Measurements from ENCODE around the gene IL1RAPL2. TPM values are rescaled to one million over a fixed set of nuclear protein-coding genes. Genes with fewer than 3 reads are reported as not detected.
"Not testable (repeated sequence)": the region's sequence is repeated elsewhere in the genome, so short reads cannot be mapped to it uniquely, and the experiment has no call there.

The IL1RAPL2 gene
- total RNA-seq, 1 experiment from 2014 or later = not detected

DNA sequence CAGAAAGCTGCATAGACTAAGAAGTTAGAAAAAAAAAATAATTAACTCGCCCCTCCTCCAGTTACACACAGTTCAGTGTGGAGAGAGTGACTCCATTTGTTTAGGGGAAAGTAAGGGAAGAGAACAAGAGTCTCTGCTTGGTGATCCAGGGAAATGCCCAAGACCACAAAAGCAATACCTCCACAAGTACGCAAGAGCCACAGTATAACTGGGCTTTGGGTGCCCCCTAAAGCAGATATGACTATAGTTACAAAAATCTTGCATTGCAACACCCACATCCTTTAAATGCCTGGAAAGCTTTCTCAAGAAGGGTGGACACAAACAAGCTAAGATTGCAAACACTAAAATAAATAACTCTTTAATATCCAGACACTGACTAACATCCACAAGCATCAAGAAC, 1092.1 kb downstream of the IL1RAPL2 start:
- intact Hi-C loops (cut with micrococcal nuclease; ENCODE audit: unreplicated experiment) (no loop called here), in situ Hi-C loops (cut with HindIII; ENCODE audit: low pct_unique_long_range_greater_than_20kb, low sequenced_read_pairs) (no loop called here)
- POLR2A ChIA-PET = no interaction called here
- no TSS peak for BruUV-seq (replicated peaks)
- no peak for ATAC-seq
- no peaks in the 10 kb centered on the region for H3K4me1 ChIP-seq (ENCODE audit: control insufficient read depth, insufficient read depth, low read length)
- DNase-seq (ENCODE audit: low read depth, low spot score) = no peak
- H3K9me3 ChIP-seq (ENCODE audit: control insufficient read depth, insufficient read depth, low read depth, low read length) = no peaks in the 10 kb centered on the region
- CTCF ChIA-PET = no interaction called here
- H3K27ac ChIP-seq (ENCODE audit: low read length) = no peak overlapping the region
- H3K36me3 ChIP-seq (ENCODE audit: control insufficient read depth, insufficient read depth, low read length) = no peaks in the 10 kb centered on the region
- no peak overlapping the region for H3K4me3 ChIP-seq (ENCODE audit: low read depth in 2 of 2, low read length in 2 of 2)
- TF ChIP-seq TCF7L2 (IDR thresholded peaks at IDR 0.05; ENCODE audit: low read depth, low read length) (no peak), POLR2AphosphoS5 (IDR thresholded peaks at IDR 0.05; ENCODE audit: low read depth, low read length) (no peak), SIN3A (IDR thresholded peaks at IDR 0.05; ENCODE audit: borderline replicate concordance, insufficient read depth, low read depth, low read length) (no peak)
- TF ChIP-seq, protein P1, sequence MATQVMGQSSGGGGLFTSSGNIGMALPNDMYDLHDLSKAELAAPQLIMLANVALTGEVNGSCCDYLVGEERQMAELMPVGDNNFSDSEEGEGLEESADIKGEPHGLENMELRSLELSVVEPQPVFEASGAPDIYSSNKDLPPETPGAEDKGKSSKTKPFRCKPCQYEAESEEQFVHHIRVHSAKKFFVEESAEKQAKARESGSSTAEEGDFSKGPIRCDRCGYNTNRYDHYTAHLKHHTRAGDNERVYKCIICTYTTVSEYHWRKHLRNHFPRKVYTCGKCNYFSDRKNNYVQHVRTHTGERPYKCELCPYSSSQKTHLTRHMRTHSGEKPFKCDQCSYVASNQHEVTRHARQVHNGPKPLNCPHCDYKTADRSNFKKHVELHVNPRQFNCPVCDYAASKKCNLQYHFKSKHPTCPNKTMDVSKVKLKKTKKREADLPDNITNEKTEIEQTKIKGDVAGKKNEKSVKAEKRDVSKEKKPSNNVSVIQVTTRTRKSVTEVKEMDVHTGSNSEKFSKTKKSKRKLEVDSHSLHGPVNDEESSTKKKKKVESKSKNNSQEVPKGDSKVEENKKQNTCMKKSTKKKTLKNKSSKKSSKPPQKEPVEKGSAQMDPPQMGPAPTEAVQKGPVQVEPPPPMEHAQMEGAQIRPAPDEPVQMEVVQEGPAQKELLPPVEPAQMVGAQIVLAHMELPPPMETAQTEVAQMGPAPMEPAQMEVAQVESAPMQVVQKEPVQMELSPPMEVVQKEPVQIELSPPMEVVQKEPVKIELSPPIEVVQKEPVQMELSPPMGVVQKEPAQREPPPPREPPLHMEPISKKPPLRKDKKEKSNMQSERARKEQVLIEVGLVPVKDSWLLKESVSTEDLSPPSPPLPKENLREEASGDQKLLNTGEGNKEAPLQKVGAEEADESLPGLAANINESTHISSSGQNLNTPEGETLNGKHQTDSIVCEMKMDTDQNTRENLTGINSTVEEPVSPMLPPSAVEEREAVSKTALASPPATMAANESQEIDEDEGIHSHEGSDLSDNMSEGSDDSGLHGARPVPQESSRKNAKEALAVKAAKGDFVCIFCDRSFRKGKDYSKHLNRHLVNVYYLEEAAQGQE (IDR thresholded peaks at IDR 0.05; ENCODE audit: insufficient read depth in 1 of 2, low read depth in 2 of 2, low read length in 1 of 2) = no peak
- TF ChIP-seq, protein P2, sequence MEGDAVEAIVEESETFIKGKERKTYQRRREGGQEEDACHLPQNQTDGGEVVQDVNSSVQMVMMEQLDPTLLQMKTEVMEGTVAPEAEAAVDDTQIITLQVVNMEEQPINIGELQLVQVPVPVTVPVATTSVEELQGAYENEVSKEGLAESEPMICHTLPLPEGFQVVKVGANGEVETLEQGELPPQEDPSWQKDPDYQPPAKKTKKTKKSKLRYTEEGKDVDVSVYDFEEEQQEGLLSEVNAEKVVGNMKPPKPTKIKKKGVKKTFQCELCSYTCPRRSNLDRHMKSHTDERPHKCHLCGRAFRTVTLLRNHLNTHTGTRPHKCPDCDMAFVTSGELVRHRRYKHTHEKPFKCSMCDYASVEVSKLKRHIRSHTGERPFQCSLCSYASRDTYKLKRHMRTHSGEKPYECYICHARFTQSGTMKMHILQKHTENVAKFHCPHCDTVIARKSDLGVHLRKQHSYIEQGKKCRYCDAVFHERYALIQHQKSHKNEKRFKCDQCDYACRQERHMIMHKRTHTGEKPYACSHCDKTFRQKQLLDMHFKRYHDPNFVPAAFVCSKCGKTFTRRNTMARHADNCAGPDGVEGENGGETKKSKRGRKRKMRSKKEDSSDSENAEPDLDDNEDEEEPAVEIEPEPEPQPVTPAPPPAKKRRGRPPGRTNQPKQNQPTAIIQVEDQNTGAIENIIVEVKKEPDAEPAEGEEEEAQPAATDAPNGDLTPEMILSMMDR (IDR thresholded peaks at IDR 0.05) = no peak
- no peaks in the 10 kb centered on the region for H3K27me3 ChIP-seq (ENCODE audit: control insufficient read depth, insufficient read depth, low read length)

DNA sequence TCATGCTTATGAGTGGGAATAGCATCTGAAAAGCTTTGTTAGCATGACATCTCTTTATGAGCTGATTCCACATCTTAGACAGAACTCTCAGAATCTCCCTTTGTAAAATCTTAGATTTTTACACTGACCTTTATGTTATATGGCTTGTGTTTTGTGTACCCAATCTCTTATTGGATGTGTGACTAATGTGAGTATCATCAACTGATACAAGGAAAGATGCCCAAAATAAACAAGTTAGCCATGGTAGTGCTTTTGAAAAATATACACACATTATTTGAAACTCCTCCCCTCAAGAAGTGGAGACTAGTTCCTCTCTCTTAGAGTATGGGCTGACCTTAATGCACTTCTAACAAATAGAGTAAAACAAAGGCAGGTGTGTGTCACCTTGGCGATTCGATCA, 1096.2 kb downstream of the IL1RAPL2 start:
- ChIA-PET CTCF (no interaction called here), POLR2A (no interaction called here)
- no peaks in the 10 kb centered on the region for H3K27me3 ChIP-seq (ENCODE audit: control insufficient read depth, insufficient read depth, low read length)
- in situ Hi-C loops (cut with HindIII; ENCODE audit: low pct_unique_long_range_greater_than_20kb, low sequenced_read_pairs) (no loop called here), intact Hi-C loops (cut with micrococcal nuclease; ENCODE audit: unreplicated experiment) (no loop called here)
- no peak for ATAC-seq
- no peaks in the 10 kb centered on the region for H3K36me3 ChIP-seq (ENCODE audit: control insufficient read depth, insufficient read depth, low read length)
- H3K9me3 ChIP-seq (ENCODE audit: control insufficient read depth, insufficient read depth, low read depth, low read length) = no peaks in the 10 kb centered on the region
- H3K4me1 ChIP-seq (ENCODE audit: control insufficient read depth, insufficient read depth, low read length) = no peaks in the 10 kb centered on the region
- BruUV-seq (replicated peaks) = no TSS peak
- H3K4me3 ChIP-seq (ENCODE audit: low read depth in 2 of 2, low read length in 2 of 2) = no peak overlapping the region
- no peak overlapping the region for H3K27ac ChIP-seq (ENCODE audit: low read length)
- no peak for DNase-seq (ENCODE audit: low read depth, low spot score)
- no peak for TF ChIP-seq POLR2AphosphoS5 (IDR thresholded peaks at IDR 0.05; ENCODE audit: low read depth, low read length)

DNA sequence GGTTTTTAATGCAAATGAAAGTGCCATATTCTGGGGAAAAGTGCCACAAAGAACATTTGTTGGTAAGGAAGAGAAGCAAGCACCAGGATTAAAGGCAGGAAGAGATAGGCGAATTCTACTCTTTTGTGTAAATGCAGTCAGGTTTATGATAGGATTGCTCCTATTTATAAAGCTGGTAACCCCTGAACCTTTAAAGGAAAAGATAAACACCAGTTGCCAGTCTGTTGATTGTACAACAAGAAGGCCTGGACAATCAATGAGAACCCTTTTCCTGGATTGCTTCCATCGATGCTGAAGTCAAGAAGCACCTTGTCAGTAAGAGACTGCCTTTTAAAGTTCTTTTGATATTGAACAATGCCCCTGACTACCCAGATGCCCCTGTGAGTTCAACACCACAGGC, 1098.2 kb downstream of the IL1RAPL2 start:
- intact Hi-C loops (cut with micrococcal nuclease; ENCODE audit: unreplicated experiment) (no loop called here), in situ Hi-C loops (cut with HindIII; ENCODE audit: low pct_unique_long_range_greater_than_20kb, low sequenced_read_pairs) (no loop called here)
- Histone ChIP-seq H3K27ac (ENCODE audit: low read length) (no peak overlapping the region), H3K4me1 (ENCODE audit: control insufficient read depth, insufficient read depth, low read length) (no peaks in the 10 kb centered on the region), H3K9me3 (ENCODE audit: control insufficient read depth, insufficient read depth, low read depth, low read length) (no peaks in the 10 kb centered on the region), H3K36me3 (ENCODE audit: control insufficient read depth, insufficient read depth, low read length) (no peaks in the 10 kb centered on the region), H3K4me3 (ENCODE audit: low read depth in 2 of 2, low read length in 2 of 2) (no peak overlapping the region), H3K27me3 (ENCODE audit: control insufficient read depth, insufficient read depth, low read length) (no peaks in the 10 kb centered on the region)
- TF ChIP-seq POLR2AphosphoS5 (IDR thresholded peaks at IDR 0.05; ENCODE audit: low read depth, low read length) = no peak
- TF ChIP-seq, protein P1 (IDR thresholded peaks at IDR 0.05; ENCODE audit: insufficient read depth in 1 of 2, low read depth in 2 of 2, low read length in 1 of 2) = no peak
- TF ChIP-seq TCF7L2 (IDR thresholded peaks at IDR 0.05; ENCODE audit: low read depth, low read length) = no peak
- TF ChIP-seq, protein P2 (IDR thresholded peaks at IDR 0.05) = no peak
- TF ChIP-seq SIN3A (IDR thresholded peaks at IDR 0.05; ENCODE audit: borderline replicate concordance, insufficient read depth, low read depth, low read length) = no peak
- no TSS peak for BruUV-seq (replicated peaks)
- CTCF ChIA-PET = no interaction called here
- DNase-seq (ENCODE audit: low read depth, low spot score) (no peak), ATAC-seq (no peak)
- POLR2A ChIA-PET = no interaction called here

DNA sequence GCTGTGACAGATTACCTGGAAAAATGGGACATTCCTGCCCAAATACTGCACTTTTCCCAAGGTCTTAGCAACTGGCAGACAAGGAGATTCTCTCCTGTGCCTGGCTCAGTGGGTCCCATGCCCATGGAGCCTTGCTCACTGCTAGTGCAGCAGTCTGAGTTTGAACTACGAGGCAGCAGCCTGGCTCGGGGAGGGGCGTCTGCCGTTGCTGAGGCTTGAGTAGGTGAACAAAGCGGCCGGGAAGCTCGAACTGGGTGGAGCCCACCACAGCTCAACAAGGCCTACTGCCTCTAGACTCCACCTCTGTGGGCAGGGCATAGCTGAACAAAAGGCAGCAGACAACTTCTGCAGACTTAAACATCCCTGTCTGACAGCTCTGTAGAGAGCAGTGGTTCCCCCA, 1118.3 kb downstream of the IL1RAPL2 start:
- H3K9me3 ChIP-seq (ENCODE audit: control insufficient read depth, insufficient read depth, low read depth, low read length); in situ Hi-C loops (cut with HindIII; ENCODE audit: low pct_unique_long_range_greater_than_20kb, low sequenced_read_pairs); ATAC-seq; H3K27me3 ChIP-seq (ENCODE audit: control insufficient read depth, insufficient read depth, low read length); DNase-seq (ENCODE audit: low read depth, low spot score); intact Hi-C loops (cut with micrococcal nuclease; ENCODE audit: unreplicated experiment); H3K36me3 ChIP-seq (ENCODE audit: control insufficient read depth, insufficient read depth, low read length); H3K27ac ChIP-seq (ENCODE audit: low read length); H3K4me1 ChIP-seq (ENCODE audit: control insufficient read depth, insufficient read depth, low read length); H3K4me3 ChIP-seq (ENCODE audit: low read depth in 2 of 2, low read length in 2 of 2); CTCF ChIA-PET; POLR2A ChIA-PET; BruUV-seq (replicated peaks): not testable (repeated sequence)
